HL-60 (cell line): ENCODE results near the gene DRD4.

Experiments used
- DNase-seq, 2 experiments: peaks; one replicate each; pipeline ENCODE4 v3.0.0-alpha.2; 2010 to 2020; ENCODE audit warnings: low read depth in 1 of 2, low spot score in 1 of 2
- H3K27ac ChIP-seq: fragments of 250-450 bp; sonication (Bioruptor Pico); replicated peaks from 2 replicates; pipeline ENCODE4 v1.5.1; 2020; ENCODE audit warnings: mild to moderate bottlenecking, moderate library complexity
- H3K27me3 ChIP-seq: fragments of 250-450 bp; sonication (Bioruptor Pico); 2 replicates; pipeline ENCODE4 v1.5.1; 2021; ENCODE audit warnings: mild to moderate bottlenecking, moderate library complexity; ENCODE audit not compliant: insufficient read depth, poor library complexity, severe bottlenecking
- H3K4me3 ChIP-seq: replicated peaks from 2 replicates; pipeline ENCODE4 v1.5.1; 2011; ENCODE audit warnings: mild to moderate bottlenecking, control low read depth, low read length; ENCODE audit not compliant: insufficient read depth
- CTCF ChIP-seq: IDR thresholded peaks from one replicate; pipeline ENCODE4 v1.5.1; 2011; ENCODE audit warnings: low read length, control low read depth, inconsistent platforms; ENCODE audit not compliant: insufficient read depth
- GABPA ChIP-seq: IDR thresholded peaks from 2 replicates; pipeline ENCODE4 v1.6.1; 2012; ENCODE audit warnings: low read depth
- POLR2AphosphoS5 ChIP-seq: IDR thresholded peaks from 2 replicates; pipeline ENCODE4 v1.6.1; 2012; ENCODE audit warnings: low read depth
- SPI1 ChIP-seq: IDR thresholded peaks from 2 replicates; pipeline ENCODE4 v1.6.1; 2012; ENCODE audit warnings: low read depth, mild to moderate bottlenecking, borderline replicate concordance
- TF ChIP-seq, protein P1 (sequence below): IDR thresholded peaks from 2 replicates; pipeline ENCODE4 v1.6.1; 2012; ENCODE audit warnings: low read depth; ENCODE audit not compliant: insufficient replicate concordance

The DRD4 gene

DNA sequence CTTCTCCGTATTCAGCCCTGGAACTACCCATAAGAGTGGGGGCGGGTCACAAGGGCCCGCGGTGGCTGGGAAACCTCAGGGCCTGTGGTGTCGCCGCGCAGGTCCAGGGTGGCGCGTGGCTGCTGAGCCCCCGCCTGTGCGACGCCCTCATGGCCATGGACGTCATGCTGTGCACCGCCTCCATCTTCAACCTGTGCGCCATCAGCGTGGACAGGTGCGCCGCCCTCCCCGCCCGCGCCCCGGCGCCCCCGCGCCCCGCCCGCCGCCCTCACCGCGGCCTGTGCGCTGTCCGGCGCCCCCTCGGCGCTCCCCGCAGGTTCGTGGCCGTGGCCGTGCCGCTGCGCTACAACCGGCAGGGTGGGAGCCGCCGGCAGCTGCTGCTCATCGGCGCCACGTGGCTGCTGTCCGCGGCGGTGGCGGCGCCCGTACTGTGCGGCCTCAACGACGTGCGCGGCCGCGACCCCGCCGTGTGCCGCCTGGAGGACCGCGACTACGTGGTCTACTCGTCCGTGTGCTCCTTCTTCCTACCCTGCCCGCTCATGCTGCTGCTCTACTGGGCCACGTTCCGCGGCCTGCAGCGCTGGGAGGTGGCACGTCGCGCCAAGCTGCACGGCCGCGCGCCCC, 2.4 kb downstream of the DRD4 start:
- DNase-seq, result no peak
- Histone ChIP-seq H3K4me3 (no peak overlapping the region), H3K27me3 (no peaks in the 10 kb centered on the region), H3K27ac (no peak overlapping the region)
- TF ChIP-seq POLR2AphosphoS5, result no peak
- TF ChIP-seq SPI1, result no peak
- no peak for TF ChIP-seq CTCF
- TF ChIP-seq GABPA, result no peak
- TF ChIP-seq, protein P1, sequence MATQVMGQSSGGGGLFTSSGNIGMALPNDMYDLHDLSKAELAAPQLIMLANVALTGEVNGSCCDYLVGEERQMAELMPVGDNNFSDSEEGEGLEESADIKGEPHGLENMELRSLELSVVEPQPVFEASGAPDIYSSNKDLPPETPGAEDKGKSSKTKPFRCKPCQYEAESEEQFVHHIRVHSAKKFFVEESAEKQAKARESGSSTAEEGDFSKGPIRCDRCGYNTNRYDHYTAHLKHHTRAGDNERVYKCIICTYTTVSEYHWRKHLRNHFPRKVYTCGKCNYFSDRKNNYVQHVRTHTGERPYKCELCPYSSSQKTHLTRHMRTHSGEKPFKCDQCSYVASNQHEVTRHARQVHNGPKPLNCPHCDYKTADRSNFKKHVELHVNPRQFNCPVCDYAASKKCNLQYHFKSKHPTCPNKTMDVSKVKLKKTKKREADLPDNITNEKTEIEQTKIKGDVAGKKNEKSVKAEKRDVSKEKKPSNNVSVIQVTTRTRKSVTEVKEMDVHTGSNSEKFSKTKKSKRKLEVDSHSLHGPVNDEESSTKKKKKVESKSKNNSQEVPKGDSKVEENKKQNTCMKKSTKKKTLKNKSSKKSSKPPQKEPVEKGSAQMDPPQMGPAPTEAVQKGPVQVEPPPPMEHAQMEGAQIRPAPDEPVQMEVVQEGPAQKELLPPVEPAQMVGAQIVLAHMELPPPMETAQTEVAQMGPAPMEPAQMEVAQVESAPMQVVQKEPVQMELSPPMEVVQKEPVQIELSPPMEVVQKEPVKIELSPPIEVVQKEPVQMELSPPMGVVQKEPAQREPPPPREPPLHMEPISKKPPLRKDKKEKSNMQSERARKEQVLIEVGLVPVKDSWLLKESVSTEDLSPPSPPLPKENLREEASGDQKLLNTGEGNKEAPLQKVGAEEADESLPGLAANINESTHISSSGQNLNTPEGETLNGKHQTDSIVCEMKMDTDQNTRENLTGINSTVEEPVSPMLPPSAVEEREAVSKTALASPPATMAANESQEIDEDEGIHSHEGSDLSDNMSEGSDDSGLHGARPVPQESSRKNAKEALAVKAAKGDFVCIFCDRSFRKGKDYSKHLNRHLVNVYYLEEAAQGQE, result no peak

DNA sequence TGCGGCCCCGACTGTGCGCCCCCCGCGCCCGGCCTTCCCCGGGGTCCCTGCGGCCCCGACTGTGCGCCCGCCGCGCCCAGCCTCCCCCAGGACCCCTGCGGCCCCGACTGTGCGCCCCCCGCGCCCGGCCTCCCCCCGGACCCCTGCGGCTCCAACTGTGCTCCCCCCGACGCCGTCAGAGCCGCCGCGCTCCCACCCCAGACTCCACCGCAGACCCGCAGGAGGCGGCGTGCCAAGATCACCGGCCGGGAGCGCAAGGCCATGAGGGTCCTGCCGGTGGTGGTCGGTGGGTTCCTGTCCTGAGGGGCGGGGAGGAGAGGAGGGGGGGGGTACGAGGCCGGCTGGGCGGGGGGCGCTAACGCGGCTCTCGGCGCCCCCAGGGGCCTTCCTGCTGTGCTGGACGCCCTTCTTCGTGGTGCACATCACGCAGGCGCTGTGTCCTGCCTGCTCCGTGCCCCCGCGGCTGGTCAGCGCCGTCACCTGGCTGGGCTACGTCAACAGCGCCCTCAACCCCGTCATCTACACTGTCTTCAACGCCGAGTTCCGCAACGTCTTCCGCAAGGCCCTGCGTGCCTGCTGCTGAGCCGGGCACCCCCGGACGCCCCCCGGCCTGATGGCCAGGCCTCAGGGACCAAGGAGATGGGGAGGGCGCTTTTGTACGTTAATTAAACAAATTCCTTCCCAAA, 3.1 kb downstream of the DRD4 start:
- TF ChIP-seq POLR2AphosphoS5 (no peak), GABPA (no peak), SPI1 (no peak), CTCF (no peak)
- TF ChIP-seq, protein P1, result no peak
- DNase-seq, result no peak
- Histone ChIP-seq H3K27ac (peak overlapping the region; percentile 42), H3K4me3 (no peak overlapping the region), H3K27me3 (no peaks in the 10 kb centered on the region)

DNA sequence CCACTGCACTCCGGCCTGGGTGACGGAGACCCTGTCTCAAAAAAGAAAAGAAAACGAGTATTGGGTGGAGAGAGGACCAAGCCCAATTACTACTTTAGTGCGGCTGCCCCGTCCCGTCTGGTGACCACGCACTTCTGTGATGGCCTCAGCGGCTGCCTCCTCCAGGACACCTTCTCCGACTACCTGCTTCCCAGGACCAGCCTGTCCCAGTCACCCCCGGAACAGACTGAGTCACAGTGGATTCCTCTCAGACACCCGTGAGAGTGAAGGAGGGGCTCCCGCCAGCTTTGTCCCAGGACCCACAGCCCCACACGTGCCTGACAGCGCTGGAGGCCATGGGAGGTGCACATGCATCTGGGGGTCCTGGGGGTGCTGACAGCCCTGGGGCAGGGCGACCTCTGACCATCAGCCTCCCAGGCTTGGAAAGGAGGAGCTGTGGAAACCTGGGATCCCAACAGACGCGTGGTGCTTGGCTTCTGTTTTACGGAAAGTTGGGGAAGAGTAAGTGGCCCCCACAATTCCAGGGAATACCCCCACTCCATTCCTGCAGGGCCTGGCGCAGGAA, 4.8 kb downstream of the DRD4 start:
- TF ChIP-seq POLR2AphosphoS5 (no peak), SPI1 (no peak), GABPA (no peak), CTCF (no peak)
- TF ChIP-seq, protein P1, result no peak
- Histone ChIP-seq H3K27me3 (no peaks in the 10 kb centered on the region), H3K27ac (no peak overlapping the region), H3K4me3 (no peak overlapping the region)
- DNase-seq, result no peak
